SH-SY5Y (cell line): ENCODE data around the gene CRHR2.

Source experiments
- GATA2 ChIP-seq: IDR thresholded peaks from 2 replicates; pipeline ENCODE4 v1.6.1; 2011; ENCODE audit warnings: mild to moderate bottlenecking, low read depth, low read length
- GATA3 ChIP-seq: IDR thresholded peaks from 2 replicates; pipeline ENCODE4 v1.6.1; 2011; ENCODE audit warnings: low read depth, mild to moderate bottlenecking, low read length, moderate library complexity

GRCh38 chr7:30702200-30702599 is 19.9 kb upstream of the CRHR2 start:
- TF ChIP-seq GATA3 (no peak), GATA2 (no peak)
